Smooth muscle cell (in vitro differentiated cells): ENCODE measurements around the gene HNRNPM. TPM values are rescaled to one million over a fixed set of nuclear protein-coding genes. Genes with fewer than 3 reads are reported as not detected.

Experiments
- DNase-seq: peaks from one replicate; lab custom pipeline; 2025; ENCODE audit not compliant: unreplicated experiment; lab: John Stamatoyannopoulos, UW
- H2AFZ ChIP-seq: fragments of 200-600 bp; sonication (generic); 2 replicates; pipeline ENCODE4 v1.6.0; 2016; ENCODE audit warnings: antibody characterized with exemption, low read depth, mild to moderate bottlenecking
- H3F3A ChIP-seq: fragments of 200-600 bp; sonication (generic); 2 replicates; pipeline ENCODE4 v1.6.0; 2017; ENCODE audit warnings: antibody characterized with exemption, low read depth
- H3K27ac ChIP-seq: fragments of 200-600 bp; sonication (generic); 2 replicates; pipeline ENCODE4 v1.5.1; 2016; ENCODE audit warnings: low read depth, mild to moderate bottlenecking
- H3K27me3 ChIP-seq: fragments of 200-600 bp; sonication (generic); 2 replicates; pipeline ENCODE4 v1.6.1; 2016; ENCODE audit warnings: low read depth, mild to moderate bottlenecking
- H3K36me3 ChIP-seq: fragments of 200-600 bp; sonication (generic); 2 replicates; pipeline ENCODE4 v1.5.1; 2016; ENCODE audit warnings: low read depth
- H3K4me1 ChIP-seq: fragments of 200-600 bp; sonication (generic); 2 replicates; pipeline ENCODE4 v1.5.1; 2016; ENCODE audit warnings: low read depth
- H3K4me2 ChIP-seq: fragments of 200-600 bp; sonication (generic); 2 replicates; pipeline ENCODE4 v1.6.0; 2016; ENCODE audit warnings: mild to moderate bottlenecking
- H3K4me3 ChIP-seq: fragments of 200-600 bp; sonication (generic); 2 replicates; pipeline ENCODE4 v1.5.1; 2016; ENCODE audit warnings: mild to moderate bottlenecking
- H3K79me2 ChIP-seq: fragments of 200-600 bp; sonication (generic); 2 replicates; pipeline ENCODE4 v1.6.0; 2016; ENCODE audit warnings: low read depth, mild to moderate bottlenecking
- H3K9ac ChIP-seq: fragments of 200-600 bp; sonication (generic); 2 replicates; pipeline ENCODE4 v1.6.0; 2016; ENCODE audit warnings: low read depth
- H3K9me3 ChIP-seq: fragments of 200-600 bp; sonication (generic); replicated peaks from 2 replicates; pipeline ENCODE4 v1.5.1; 2016; ENCODE audit warnings: low read depth
- H4K20me1 ChIP-seq: fragments of 200-600 bp; sonication (generic); 2 replicates; pipeline ENCODE4 v1.6.0; 2016; ENCODE audit warnings: low read depth
- CTCF ChIP-seq: fragments of 200-600 bp; sonication (generic); IDR thresholded peaks from 2 replicates; pipeline ENCODE4 v1.5.1; 2017; ENCODE audit warnings: borderline replicate concordance, mild to moderate bottlenecking, antibody characterized with exemption; ENCODE audit not compliant: insufficient read depth, poor library complexity, severe bottlenecking
- WGBS: methylation state at CpG from one replicate; pipeline ENCODE4 v1.1.7; 2016; ENCODE audit warnings: low lambda C conversion rate; 5-methylcytosine and 5-hydroxymethylcytosine counted together
- polyA plus RNA-seq: library from polyadenylated mRNA; unstranded; fragments of >200 nt; fragmentation: Nextera tagmentation; extraction: Ambion mirVana; gene quantifications from 2 replicates; pipeline ENCODE4 v1.2.1, GENCODE V29; 2016
- total RNA-seq: library from RNA; depleted of rRNA; stranded (reverse); fragments of >200 nt; gene quantifications from 2 replicates; pipeline ENCODE4 v1.2.3, GENCODE V29; 2014

The HNRNPM gene
- total and polyA plus RNA-seq, 2 experiments from 2014 or later: 44.3 to 143 TPM

GRCh38 chr19:8506402-8506957 lies 61.7 kb downstream of the HNRNPM start:
- Histone ChIP-seq H4K20me1 (no peaks in the 10 kb centered on the region), H3K9ac (no peak overlapping the region), H3K4me3 (peak overlapping the region; percentile 69), H3K79me2 (no peaks in the 10 kb centered on the region), H3K4me2 (peak overlapping the region; percentile 99), H3K4me1 (peaks cover 12% of the 10 kb centered on the region), H2AFZ (no peak overlapping the region), H3K36me3 (no peaks in the 10 kb centered on the region), H3F3A (peaks cover 10% of the 10 kb centered on the region), H3K27ac (no peak overlapping the region), H3K9me3 (no peaks in the 10 kb centered on the region), H3K27me3 (no peaks in the 10 kb centered on the region)
- DNase-seq: no peak
- 33% methylated on average over 17 of the region's 18 CpGs for WGBS
- no peak for TF ChIP-seq CTCF

- TF ChIP-seq CTCF: no peak
- no peak overlapping the region for H2AFZ ChIP-seq
- peaks cover 16% of the 10 kb centered on the region for H3K4me1 ChIP-seq
- no peak overlapping the region for H3K27ac ChIP-seq
- no peaks in the 10 kb centered on the region for H3K36me3 ChIP-seq
- no peak for DNase-seq
- no peak overlapping the region for H3K4me2 ChIP-seq
- no peaks in the 10 kb centered on the region for H3K79me2 ChIP-seq
- H3K27me3 ChIP-seq: no peaks in the 10 kb centered on the region
- no peak overlapping the region for H3K9ac ChIP-seq
- no peaks in the 10 kb centered on the region for H3K9me3 ChIP-seq
- 97% methylated on average over 27 of the region's 52 CpGs for WGBS
- H4K20me1 ChIP-seq: no peaks in the 10 kb centered on the region
- H3K4me3 ChIP-seq: no peak overlapping the region
- H3F3A ChIP-seq: peaks cover 10% of the 10 kb centered on the region
These were observed 65.9 kb downstream of the HNRNPM start for GRCh38 chr19:8510589-8511115.

GRCh38 chr19:8511573-8512101 lies 66.9 kb downstream of the HNRNPM start:
- Histone ChIP-seq H3K27ac (no peak overlapping the region), H3K27me3 (no peaks in the 10 kb centered on the region)

More at GRCh38 chr19:8511573-8512101, 66.9 kb downstream of the HNRNPM start:
- peak; percentile 26 for TF ChIP-seq CTCF
- Histone ChIP-seq H4K20me1 (no peaks in the 10 kb centered on the region), H3K36me3 (no peaks in the 10 kb centered on the region), H3F3A (peaks cover 5% of the 10 kb centered on the region), H3K9me3 (no peaks in the 10 kb centered on the region), H3K9ac (no peak overlapping the region), H3K4me2 (no peak overlapping the region), H3K79me2 (no peaks in the 10 kb centered on the region), H3K4me1 (peaks cover 8% of the 10 kb centered on the region), H2AFZ (no peak overlapping the region), H3K4me3 (no peak overlapping the region)
- WGBS: 98% methylated on average over 31 of the region's 45 CpGs
- no peak for DNase-seq
